DLD1 (cell line): ENCODE data around the gene MICAL1.

ENCODE experiments used
- in situ Hi-C: cut with HindIII; loops from 2 replicates; pipeline ENCODE4 v1.10.0; 2017; ENCODE audit warnings: low sequenced_read_pairs

MICAL1 gene

DNA sequence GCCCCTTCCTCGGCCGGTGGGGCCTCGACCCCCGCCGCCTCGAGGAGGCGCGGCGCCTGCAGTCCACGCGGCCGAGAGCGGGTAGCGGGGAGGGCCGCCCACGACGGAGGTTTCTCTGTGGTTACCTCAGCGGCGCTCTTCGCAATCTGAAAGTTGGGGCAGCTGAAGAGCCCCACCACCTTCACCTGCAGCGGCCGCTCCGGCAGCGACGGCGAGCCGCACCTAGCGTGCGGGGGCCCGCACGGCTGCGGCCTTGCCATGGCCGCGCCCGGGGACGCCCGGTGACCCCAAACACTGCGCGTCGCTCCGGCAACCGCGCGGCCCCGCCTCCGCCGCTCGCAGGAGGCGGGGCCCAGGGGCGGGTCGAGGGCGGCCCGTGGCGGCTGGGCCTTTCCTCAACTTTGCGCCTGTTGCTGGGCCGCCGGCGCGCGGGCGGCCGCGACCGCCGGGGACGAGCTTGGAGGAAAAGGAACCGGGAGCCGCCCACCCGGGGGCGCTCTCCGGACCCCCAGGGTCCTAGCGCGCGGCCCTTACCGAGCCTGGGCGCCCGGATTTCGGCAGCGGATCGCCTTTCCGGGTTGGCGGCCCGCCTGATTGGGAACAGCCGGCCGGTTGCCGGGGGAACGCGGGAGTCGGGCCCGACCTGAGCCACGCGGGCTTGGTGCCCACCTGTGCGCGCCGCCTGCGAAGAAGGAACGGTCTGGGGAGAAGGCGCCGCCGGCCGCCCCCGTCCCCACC lies 15.1 kb downstream of the MICAL1 start, which contains the start of the genes PPIL6 and SMPD2:
TSS of gene PPIL6 (minus strand) at position 298 of the 738 bp plus-strand sequence. CDS start at position 260, 38 bp downstream.
TSS of gene SMPD2 (plus strand) at position 394 of the 738 bp plus-strand sequence. CDS start 398 bp downstream, outside the sequence.
- in situ Hi-C loops = loop anchor here (5.0 kb wide), 1 partner anchor 38 kb away; no protein-coding TSS in a partner anchor

DNA sequence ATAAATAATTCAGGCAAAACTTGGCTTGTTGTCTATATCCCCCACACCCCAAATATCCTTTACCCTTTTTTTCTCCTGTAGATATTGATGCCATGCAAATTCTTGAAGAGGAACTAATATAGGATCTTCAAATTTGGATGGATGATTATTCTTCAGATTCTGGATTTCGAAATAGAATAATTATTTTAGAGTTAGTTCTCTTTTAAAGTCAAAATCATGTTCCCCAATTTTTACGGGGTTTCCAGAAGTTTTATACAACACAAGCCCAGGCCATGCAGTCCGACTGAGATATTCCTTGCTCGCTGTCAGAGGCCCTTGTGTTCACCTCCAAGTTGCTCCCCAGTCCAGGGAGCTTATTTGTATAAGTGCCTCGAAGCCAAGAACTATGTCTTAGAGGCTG lies 19.5 kb downstream of the MICAL1 start:
- in situ Hi-C loops = no loop called here

DNA sequence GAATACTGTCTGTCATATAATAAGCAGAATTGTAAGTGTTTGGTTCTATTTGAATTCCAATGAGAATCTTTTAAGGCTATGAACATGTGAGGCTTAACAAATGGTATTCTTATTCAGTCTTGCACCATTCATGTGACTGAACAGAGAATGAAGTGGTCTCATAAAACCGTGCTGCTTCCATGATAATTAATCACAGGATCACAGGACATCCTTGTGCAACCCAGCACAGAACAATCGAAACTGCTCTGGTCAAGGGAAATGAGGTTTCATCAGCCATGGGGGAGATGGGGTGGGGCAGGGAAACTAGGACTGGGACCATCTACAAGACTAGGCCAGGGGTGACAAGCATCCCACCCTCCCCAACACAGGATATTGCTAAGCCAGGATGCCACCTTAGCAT lies 21.1 kb downstream of the MICAL1 start:
- in situ Hi-C loops = no loop called here

DNA sequence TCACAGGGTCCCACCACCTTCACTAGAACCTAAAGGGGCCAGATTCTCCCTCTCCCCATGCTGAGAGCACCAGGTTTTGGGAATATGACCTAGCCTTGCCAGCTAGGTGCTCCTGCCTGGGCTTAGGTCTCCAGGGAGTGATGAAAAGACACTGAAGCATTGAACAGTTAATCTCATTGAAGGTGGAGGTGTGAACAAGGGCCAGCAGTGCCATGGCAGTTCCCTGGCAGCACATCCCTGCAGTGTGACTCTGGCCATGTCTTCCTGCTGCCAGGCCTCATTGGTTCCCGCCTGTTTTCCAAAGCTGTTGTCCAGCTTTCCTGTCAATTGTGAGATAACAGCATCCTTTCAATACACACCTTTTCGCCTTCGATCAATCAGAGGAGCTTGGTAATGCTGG lies 26.1 kb downstream of the MICAL1 start:
- in situ Hi-C loops = no loop called here

DNA sequence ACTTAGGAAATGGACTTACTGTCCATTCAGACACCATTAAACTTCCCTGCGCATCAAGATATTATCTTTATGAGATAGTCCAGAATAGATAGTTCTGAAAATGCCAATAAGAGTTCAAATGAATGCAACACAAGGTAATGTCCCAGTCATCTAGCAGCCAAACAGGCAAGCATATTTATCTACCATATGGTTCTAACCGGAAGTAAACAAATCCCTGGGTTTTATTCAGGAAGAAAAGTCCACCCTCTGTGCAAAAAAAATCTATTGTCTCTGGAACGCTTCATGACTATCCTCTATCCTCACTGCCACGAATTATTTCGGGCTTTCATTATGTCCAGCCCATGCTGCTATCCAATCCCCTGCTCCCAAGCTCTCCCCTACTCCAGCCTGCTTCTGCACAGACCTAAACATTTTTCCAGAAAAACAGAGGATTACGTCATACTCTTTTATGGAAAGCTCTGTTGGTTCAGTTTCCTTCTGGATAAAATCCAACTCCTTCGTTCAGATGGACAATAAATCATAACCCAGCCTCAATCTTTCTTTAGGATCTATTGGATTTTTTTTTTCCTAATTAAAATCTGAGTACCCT lies 26.6 kb downstream of the MICAL1 start:
- in situ Hi-C loops = no loop called here

DNA sequence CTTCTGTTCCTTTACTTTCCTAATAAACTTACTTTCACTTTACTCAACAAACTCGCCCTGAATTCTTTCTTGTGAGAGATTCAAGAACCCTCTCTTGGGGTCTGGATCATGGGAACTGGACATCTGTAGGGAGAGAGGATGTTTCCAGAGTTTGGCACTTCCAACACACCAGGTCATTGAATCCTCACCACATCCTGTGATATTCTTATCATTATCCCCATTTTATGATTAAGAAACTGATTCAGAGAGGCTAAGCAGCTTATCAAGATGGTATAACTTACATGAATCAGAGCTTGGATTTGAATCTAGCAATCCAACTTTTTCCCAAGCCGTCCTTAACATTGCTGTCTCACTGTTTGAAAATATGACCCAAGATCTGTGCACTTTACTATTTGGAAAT lies 30.6 kb downstream of the MICAL1 start:
- in situ Hi-C loops = no loop called here

DNA sequence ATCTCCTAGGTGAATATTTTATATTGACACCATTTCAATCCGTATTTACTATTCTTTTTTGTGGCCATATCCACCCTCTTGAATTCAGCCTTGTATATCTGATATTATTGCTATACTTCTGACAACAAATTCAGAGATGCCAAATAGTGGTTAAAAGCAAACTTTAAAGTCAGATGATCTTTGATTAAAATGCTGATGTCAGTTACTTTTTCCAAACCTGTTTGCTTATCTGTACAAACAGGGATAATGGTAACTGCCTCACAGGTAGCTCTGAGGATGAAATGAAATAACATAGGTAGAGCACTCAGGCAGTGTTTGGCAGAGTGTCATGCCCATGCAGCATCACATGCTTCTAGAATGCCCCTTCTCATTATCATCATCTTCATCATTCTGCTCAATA lies 34.4 kb downstream of the MICAL1 start:
- in situ Hi-C loops = no loop called here

DNA sequence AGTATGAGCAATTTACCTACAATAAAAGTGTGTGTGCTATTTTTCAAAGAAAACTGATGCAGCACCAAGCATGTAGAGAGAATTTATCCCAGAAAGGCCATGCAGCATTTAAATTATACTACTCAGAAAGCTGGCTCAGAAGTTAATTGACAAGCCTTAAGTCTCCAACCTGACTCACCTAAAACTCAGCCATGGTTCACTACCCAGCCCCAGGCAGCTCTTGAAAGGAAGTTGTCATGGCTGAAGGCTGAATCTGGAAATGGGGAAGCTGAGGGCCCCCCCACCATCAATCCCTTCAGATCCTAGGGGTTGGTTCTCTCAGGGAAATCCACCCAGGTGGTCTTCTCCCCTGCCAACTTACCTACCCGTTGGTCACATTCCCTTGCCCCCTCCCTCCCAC lies 34.8 kb downstream of the MICAL1 start:
- in situ Hi-C loops = no loop called here

DNA sequence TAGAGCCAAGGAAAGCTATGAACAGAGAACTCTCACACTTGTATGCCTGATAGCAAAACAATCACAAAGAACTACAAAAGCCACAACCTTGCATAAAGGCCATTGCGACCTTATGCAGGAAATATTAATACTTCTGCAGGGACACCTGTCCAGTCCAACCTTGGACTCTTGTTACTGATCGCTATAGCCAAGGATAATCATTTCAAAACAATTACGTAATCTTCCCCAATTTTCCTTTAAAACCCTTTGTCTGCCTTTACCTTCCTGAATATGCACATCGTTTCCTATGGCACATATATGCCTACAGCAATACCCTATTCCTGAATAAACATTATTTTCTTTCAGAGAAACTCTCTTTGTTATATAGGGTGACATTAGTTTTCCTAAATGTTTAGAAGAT lies 37.9 kb downstream of the MICAL1 start:
- in situ Hi-C loops = no loop called here

DNA sequence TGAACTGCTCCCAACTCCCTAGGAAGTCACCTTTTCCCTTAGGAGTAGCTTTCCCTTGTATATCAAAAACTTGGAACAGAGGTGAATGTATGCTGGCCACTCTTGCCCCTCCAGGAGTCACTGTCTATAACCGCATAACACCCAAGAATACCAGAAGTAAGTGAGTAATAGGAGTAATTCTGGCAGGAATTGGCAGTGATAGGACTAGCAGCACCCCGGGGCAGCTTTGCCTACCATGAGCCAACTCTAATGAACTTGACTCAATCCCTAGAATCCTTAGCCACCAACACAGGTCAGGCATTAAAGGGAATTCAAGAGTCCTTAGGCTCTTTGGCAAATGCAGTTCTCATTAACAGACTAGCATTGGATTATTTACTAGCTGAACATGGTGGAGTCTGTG lies 44.5 kb downstream of the MICAL1 start:
- in situ Hi-C loops = no loop called here

DNA sequence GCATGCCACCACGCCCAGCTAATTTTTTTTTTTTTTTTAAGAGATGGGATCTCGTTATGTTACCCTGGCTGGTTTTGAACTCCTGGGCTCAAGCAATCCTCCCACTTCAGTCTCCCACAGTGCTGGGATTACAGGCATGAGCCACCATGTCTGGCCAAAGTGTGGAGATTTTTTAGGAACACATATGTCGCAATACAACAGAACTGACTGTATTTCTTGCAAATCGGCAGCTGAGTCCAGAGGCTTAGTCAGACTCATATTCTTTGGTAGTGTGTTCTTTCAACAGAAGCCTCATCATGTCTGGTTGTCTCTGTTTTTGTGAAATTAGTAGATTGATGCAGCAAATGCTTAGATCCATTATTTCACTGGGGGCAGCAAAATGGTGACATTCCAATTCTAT lies 49.4 kb downstream of the MICAL1 start:
- in situ Hi-C loops = no loop called here

DNA sequence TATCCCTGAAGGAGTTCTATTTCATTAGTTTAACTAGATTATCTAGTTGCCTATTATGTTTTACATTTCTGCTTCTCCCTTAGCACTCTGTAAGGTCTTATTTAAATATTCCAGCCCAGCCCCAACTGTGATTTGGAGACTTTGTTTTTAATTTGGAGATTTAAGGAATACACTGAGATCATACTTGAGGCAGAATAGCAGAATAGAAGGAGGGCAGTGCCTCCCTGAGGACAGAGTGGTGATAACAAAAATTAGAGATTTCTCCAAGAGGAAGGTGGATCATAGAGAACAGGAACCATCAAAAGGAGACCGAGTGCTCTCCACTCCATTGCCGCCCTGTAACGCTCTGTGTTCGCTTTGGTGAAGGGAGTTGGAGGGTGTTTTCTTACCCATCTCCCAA lies 58.6 kb downstream of the MICAL1 start:
- in situ Hi-C loops = no loop called here

DNA sequence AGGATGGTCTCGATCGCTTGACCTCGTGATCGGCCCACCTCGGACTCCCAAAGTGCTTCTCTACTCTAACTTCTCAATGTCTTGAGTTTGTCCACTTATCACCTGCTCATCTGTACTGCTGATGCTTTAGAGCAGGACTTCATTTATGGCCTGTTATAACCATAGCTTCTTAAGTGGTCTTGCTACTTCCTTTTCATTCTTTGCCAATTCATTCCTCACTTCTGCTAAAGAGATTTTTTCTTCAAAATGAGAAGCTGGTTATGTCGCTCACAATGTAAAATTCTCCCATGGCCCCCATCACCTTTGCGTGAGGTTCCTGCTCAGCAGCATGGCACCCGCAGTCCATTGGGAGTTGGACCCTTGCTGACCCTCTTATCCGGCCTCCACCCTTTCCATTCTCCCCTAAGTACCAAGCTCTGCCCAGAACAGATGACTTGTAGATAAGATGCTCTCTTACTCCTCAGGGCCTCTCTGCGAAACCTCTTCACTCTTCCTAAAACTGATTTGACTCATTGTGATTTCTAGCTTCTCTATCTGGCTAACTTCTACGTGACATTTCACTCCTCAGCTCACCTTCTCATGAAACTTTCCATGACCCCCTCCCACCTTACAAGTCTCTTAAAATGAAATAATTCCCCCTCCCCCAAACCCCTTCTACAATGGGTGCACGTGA lies 59.4 kb downstream of the MICAL1 start:
- in situ Hi-C loops = no loop called here
